Uterus (tissue), 4 donors: ENCODE measurements around the gene DDX60. TPM values are rescaled to one million over a fixed set of nuclear protein-coding genes. Genes with fewer than 3 reads are reported as not detected.
"Not testable (repeated sequence)": the region's sequence is repeated elsewhere in the genome, so short reads cannot be mapped to it uniquely, and the experiment has no call there.

Experiments
- DNase-seq, 2 donors: peaks; one replicate each; pipeline ENCODE4 v3.0.0-alpha.2; 2019 to 2020
- H3K27ac ChIP-seq, 2 donors: fragments of 200-600 bp; sonication (generic); 1 replicate in 1 of 2; 2 replicates in 1 of 2; pipeline ENCODE4 v1.5.1; 2016 to 2018
- H3K27me3 ChIP-seq, 2 donors: fragments of 200-600 bp; sonication (generic); one replicate each; pipeline ENCODE4 v1.5.1; 2018 to 2019; ENCODE audit warnings: control low read depth in 1 of 2
- H3K36me3 ChIP-seq, 2 donors: fragments of 200-600 bp; sonication (generic); one replicate each; pipeline ENCODE4 v1.5.1; 2019; ENCODE audit warnings: control low read depth in 1 of 2
- H3K4me1 ChIP-seq, 2 donors: fragments of 200-600 bp; sonication (generic); one replicate each; pipeline ENCODE4 v1.5.1; 2018 to 2019; ENCODE audit warnings: control low read depth in 1 of 2
- H3K4me3 ChIP-seq, 2 donors: fragments of 200-600 bp; sonication (generic); 1 replicate in 1 of 2; 2 replicates in 1 of 2; pipeline ENCODE4 v1.5.1; 2018 to 2019; ENCODE audit warnings: mild to moderate bottlenecking in 1 of 2
- H3K9me3 ChIP-seq, 2 donors: fragments of 200-600 bp; sonication (generic); one replicate each; pipeline ENCODE4 v1.5.1; 2019; ENCODE audit warnings: control low read depth in 1 of 2
- POLR2A ChIP-seq, 2 donors: fragments of 450-650 bp; IDR thresholded peaks; one replicate each; pipeline ENCODE4 v1.6.1; 2016; ENCODE audit warnings: antibody characterized with exemption in 2 of 2, mild to moderate bottlenecking in 1 of 2, moderate library complexity in 1 of 2
- intact Hi-C: fragments of 100-400 bp; cut with DNase I; formaldehyde crosslinking; loops from one replicate; pipeline ENCODE4 v1.15.1; 2023; ENCODE audit warnings: low total_unique reads
- total RNA-seq, 4 donors: library from RNA; depleted of rRNA in 3 of 4; stranded (reverse); fragments of >200 nt in 3 of 4; gene quantifications; one replicate each; pipeline versions ENCODE4 v1.1.0 to v1.2.4, GENCODE V29; 2014 to 2023
- TF ChIP-seq, protein P1 (sequence below), 4 experiments: fragments of 200-600 bp in 2 of 4; fragments of 450-650 bp in 2 of 4; sonication (generic) in 2 of 4; IDR thresholded peaks; one replicate each; pipeline ENCODE4 v1.5.1; 2016 to 2019; ENCODE audit warnings: antibody characterized with exemption in 4 of 4, mild to moderate bottlenecking in 2 of 4, moderate library complexity in 1 of 4
- donor health status: DM: yes; HTN: yes; CAD: no.

Gene DDX60
- total RNA-seq, 4 donors from 2014 or later = 10.0 to 45.1 (median 27.3) TPM

DNA sequence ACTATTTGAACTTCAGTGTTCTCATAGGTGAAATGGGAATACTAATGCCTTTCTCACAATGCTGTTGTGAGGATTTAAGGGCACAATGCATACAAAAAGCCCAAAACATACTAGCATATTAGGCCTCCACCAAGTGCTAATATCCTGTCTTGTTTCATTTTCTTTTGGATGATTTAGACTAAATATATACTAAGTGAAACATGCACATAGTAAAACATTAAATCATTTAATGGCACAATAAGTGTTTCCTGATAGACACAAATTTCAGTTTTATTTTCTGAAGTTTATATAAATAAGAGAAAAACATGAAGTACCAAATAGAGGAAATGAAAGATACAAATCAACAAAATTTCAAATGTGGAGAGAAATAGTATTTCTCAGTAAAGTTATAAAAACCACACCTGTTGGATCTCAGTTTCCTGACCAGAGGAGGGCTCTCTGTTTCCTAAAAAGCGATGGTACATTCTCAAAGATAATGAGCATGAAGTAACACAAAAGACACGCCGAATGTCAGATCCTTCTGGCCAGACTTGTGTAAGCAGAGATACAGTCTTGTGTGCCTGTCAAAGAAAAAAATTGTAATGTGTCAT is 25.1 kb downstream of the DDX60 start:
- no peak overlapping the region for H3K27ac ChIP-seq
- no peak for DNase-seq
- intact Hi-C loops = no loop called here
- H3K27me3 ChIP-seq = no peaks in the 10 kb centered on the region
- H3K4me3 ChIP-seq = no peak overlapping the region
- TF ChIP-seq, protein P1, sequence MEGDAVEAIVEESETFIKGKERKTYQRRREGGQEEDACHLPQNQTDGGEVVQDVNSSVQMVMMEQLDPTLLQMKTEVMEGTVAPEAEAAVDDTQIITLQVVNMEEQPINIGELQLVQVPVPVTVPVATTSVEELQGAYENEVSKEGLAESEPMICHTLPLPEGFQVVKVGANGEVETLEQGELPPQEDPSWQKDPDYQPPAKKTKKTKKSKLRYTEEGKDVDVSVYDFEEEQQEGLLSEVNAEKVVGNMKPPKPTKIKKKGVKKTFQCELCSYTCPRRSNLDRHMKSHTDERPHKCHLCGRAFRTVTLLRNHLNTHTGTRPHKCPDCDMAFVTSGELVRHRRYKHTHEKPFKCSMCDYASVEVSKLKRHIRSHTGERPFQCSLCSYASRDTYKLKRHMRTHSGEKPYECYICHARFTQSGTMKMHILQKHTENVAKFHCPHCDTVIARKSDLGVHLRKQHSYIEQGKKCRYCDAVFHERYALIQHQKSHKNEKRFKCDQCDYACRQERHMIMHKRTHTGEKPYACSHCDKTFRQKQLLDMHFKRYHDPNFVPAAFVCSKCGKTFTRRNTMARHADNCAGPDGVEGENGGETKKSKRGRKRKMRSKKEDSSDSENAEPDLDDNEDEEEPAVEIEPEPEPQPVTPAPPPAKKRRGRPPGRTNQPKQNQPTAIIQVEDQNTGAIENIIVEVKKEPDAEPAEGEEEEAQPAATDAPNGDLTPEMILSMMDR (IDR thresholded peaks at IDR 0.05) = no peak
- no peak for TF ChIP-seq POLR2A (IDR thresholded peaks at IDR 0.05)
- H3K9me3 ChIP-seq = no peaks in the 10 kb centered on the region
- no peaks in the 10 kb centered on the region for H3K36me3 ChIP-seq
- H3K4me1 ChIP-seq = no peaks in the 10 kb centered on the region

DNA sequence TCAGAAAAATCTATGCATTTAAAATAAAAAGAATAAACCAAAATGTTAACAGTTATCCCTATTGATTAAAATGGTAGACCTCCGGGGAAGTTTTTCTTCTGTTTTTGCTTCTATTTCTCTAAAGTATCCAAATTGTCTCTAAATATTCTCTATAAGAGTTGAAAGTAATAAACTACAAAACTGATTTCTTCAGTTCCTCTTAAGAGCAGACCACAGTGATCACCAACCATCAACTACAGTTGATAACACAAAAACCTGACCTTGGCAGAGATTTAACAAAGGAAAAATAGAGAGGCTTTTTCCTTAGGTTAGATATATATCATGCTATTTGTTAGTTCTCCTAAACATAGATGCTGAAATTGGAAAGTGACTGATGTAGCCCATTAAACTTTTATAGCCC is 27.3 kb downstream of the DDX60 start:
- Histone ChIP-seq H3K4me3 (no peak overlapping the region), H3K27ac (no peak overlapping the region), H3K27me3 (no peaks in the 10 kb centered on the region), H3K4me1 (no peaks in the 10 kb centered on the region), H3K36me3 (no peaks in the 10 kb centered on the region), H3K9me3 (no peaks in the 10 kb centered on the region)
- no peak for DNase-seq
- TF ChIP-seq POLR2A (IDR thresholded peaks at IDR 0.05) = no peak
- TF ChIP-seq, protein P1 (IDR thresholded peaks at IDR 0.05) = no peak
- intact Hi-C loops = no loop called here

DNA sequence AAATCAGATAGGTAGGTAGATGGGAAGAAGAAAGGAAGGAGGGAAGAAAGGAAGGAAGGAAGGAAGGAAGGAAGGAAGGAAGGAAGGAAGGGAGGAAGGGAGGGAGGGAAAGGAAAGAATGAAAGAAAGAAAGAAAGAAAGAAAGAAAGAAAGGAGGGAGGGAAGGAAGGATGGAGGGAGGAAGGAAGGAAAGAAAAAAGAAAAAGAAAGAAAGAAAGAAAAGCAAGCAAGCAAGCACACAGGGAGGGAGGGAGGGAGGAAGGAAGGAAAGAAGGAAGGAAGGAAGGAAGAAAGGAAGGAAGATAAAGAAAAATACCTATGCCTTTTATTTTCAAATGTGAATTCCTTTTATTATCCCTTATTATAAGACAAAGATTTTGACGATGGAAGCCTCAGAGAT is 32.7 kb downstream of the DDX60 start:
- H3K27me3 ChIP-seq, H3K36me3 ChIP-seq, DNase-seq, H3K9me3 ChIP-seq, H3K4me1 ChIP-seq, H3K27ac ChIP-seq, intact Hi-C loops, H3K4me3 ChIP-seq: not testable (repeated sequence)

DNA sequence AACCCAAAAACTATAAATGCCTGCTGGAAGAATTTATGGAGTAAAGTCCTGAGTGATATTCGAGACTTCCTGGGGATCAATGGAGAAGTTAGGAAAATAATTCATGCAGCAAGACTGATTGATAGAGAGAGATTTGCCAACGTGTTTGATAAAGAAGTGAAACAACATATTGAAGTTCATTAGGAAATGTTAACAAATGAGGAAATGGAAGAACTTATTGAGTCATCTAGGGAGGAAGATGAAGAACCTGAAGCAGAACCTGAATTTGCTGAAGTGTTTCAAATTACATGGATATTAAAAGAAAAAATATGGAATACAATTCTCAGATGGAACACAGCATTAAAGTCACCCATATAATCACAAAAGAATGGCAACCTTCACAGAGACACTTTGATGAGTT is 39.0 kb downstream of the DDX60 start:
- TF ChIP-seq, protein P1 (IDR thresholded peaks at IDR 0.05) = no peak
- TF ChIP-seq POLR2A (IDR thresholded peaks at IDR 0.05) = no peak
- Histone ChIP-seq H3K27me3 (no peaks in the 10 kb centered on the region), H3K4me3 (no peak overlapping the region), H3K9me3 (no peaks in the 10 kb centered on the region), H3K36me3 (no peaks in the 10 kb centered on the region), H3K27ac (no peak overlapping the region), H3K4me1 (no peaks in the 10 kb centered on the region)
- intact Hi-C loops = no loop called here
- DNase-seq = no peak

DNA sequence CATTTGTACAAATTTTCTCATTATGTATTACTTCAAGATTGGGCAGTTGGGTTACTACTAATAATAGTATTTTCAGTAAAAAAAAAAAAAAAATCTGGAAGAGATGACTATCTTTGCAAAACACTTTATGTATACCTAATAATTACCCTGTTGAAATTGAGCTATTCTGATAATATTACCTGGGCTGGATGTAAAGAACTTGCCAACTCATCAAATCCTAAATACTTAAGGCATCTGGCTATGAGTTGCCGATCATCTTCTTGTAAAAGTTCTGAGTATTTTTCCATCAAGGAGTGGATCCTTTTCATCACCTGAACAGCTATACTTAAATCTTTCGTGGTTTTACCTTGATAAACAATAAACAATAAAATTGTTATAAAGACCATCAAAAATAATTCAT is 42.7 kb downstream of the DDX60 start:
- Histone ChIP-seq H3K4me3 (no peak overlapping the region), H3K27ac (no peak overlapping the region), H3K9me3 (no peaks in the 10 kb centered on the region), H3K27me3 (no peaks in the 10 kb centered on the region), H3K4me1 (no peaks in the 10 kb centered on the region), H3K36me3 (no peaks in the 10 kb centered on the region)
- TF ChIP-seq, protein P1 (IDR thresholded peaks at IDR 0.05) = no peak
- no peak for TF ChIP-seq POLR2A (IDR thresholded peaks at IDR 0.05)
- no peak for DNase-seq
- intact Hi-C loops = no loop called here

DNA sequence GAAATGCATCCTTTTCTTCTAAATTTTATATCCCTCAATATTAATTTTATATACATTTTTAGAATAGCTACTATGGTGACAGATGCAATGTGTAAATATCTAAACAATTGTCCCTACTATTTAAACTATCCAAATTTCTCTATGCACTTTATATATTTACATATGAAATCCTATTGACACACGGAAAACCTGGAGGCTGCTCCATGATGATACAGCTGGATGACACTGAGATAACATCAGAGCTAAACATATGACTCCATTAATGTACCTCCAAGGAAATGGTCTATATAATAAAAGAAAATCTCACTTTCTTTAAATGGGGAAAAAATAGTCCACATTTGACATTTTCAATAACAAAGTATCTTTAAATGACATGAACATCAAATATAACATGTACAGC is 43.7 kb downstream of the DDX60 start:
- DNase-seq = no peak
- no peaks in the 10 kb centered on the region for H3K36me3 ChIP-seq
- intact Hi-C loops = no loop called here

More for the DNA sequence above, 43.7 kb downstream of the DDX60 start:
- Histone ChIP-seq H3K4me3 (no peak overlapping the region), H3K27me3 (no peaks in the 10 kb centered on the region), H3K9me3 (no peaks in the 10 kb centered on the region), H3K4me1 (no peaks in the 10 kb centered on the region), H3K27ac (no peak overlapping the region)
- no peak for TF ChIP-seq POLR2A (IDR thresholded peaks at IDR 0.05)
- TF ChIP-seq, protein P1 (IDR thresholded peaks at IDR 0.05) = no peak
